Type B pancreatic cell (in vitro differentiated cells): ENCODE measurements around the gene C16orf86. TPM values are rescaled to one million over a fixed set of nuclear protein-coding genes. Genes with fewer than 3 reads are reported as not detected.

ENCODE experiments used
- DNase-seq: peaks from one replicate; pipeline ENCODE4 v3.0.0; 2021; ENCODE audit warnings: mixed read lengths; ENCODE audit not compliant: unreplicated experiment; ENCODE audit errors: extremely low spot score
- H3K27ac Mint-ChIP-seq: 2 replicates; pipeline ENCODE4 v1.8.0; 2021; ENCODE audit warnings: mild to moderate bottlenecking, mixed read lengths
- H3K27me3 Mint-ChIP-seq: 2 replicates; pipeline ENCODE4 v1.8.0; 2021; ENCODE audit warnings: mixed read lengths
- H3K36me3 Mint-ChIP-seq: 2 replicates; pipeline ENCODE4 v1.8.0; 2021; ENCODE audit warnings: mixed read lengths
- H3K4me1 Mint-ChIP-seq: one replicate; pipeline ENCODE4 v1.8.0; 2021; ENCODE audit warnings: mixed read lengths; ENCODE audit not compliant: unreplicated experiment
- H3K4me3 Mint-ChIP-seq: 2 replicates; pipeline ENCODE4 v1.8.0; 2021; ENCODE audit warnings: mild to moderate bottlenecking, mixed read lengths
- H3K9me3 Mint-ChIP-seq: 2 replicates; pipeline ENCODE4 v1.8.0; 2021; ENCODE audit warnings: mixed read lengths
- CTCF ChIP-seq: fragments of 200-600 bp; sonication (generic); conservative IDR thresholded peaks from 2 replicates; pipeline ENCODE4 v1.5.0; 2021; ENCODE audit warnings: antibody characterized with exemption, mild to moderate bottlenecking
- total RNA-seq: library from RNA; stranded (reverse); gene quantifications from 2 replicates; pipeline ENCODE4 v1.2.1, GENCODE V29; 2021; ENCODE audit warnings: low replicate concordance

Gene C16orf86
- total RNA-seq, 1 donor from 2014 or later, result 2.8 TPM

GRCh38 chr16:67672306-67672705, 5.7 kb downstream of the C16orf86 start:
- H3K4me1 Mint-ChIP-seq, result peaks cover 22% of the 10 kb centered on the region
- TF ChIP-seq CTCF, result no peak
- H3K27me3 Mint-ChIP-seq, result no peaks in the 10 kb centered on the region
- H3K27ac Mint-ChIP-seq, result peak overlapping the region; percentile 21
- H3K9me3 Mint-ChIP-seq, result no peaks in the 10 kb centered on the region
- H3K36me3 Mint-ChIP-seq, result no peaks in the 10 kb centered on the region
- DNase-seq, result no peak
- no peak overlapping the region for H3K4me3 Mint-ChIP-seq

- no peak for DNase-seq
- H3K27me3 Mint-ChIP-seq, result no peaks in the 10 kb centered on the region
- no peak overlapping the region for H3K4me3 Mint-ChIP-seq
- peak overlapping the region; percentile 21 for H3K27ac Mint-ChIP-seq
- peaks cover 22% of the 10 kb centered on the region for H3K4me1 Mint-ChIP-seq
- no peaks in the 10 kb centered on the region for H3K9me3 Mint-ChIP-seq
- no peaks in the 10 kb centered on the region for H3K36me3 Mint-ChIP-seq
- TF ChIP-seq CTCF, result peak; percentile 75
Measured at GRCh38 chr16:67672739-67673662, 6.4 kb downstream of the C16orf86 start.

GRCh38 chr16:67673712-67674580, 7.3 kb downstream of the C16orf86 start:
- no peak overlapping the region for H3K4me3 Mint-ChIP-seq
- H3K9me3 Mint-ChIP-seq, result no peaks in the 10 kb centered on the region
- no peaks in the 10 kb centered on the region for H3K36me3 Mint-ChIP-seq
- DNase-seq, result no peak
- TF ChIP-seq CTCF, result no peak
- H3K27ac Mint-ChIP-seq, result peak overlapping the region; percentile 21
- no peaks in the 10 kb centered on the region for H3K27me3 Mint-ChIP-seq
- H3K4me1 Mint-ChIP-seq, result peaks cover 22% of the 10 kb centered on the region

- no peak overlapping the region for H3K27ac Mint-ChIP-seq
- peaks cover 22% of the 10 kb centered on the region for H3K4me1 Mint-ChIP-seq
- TF ChIP-seq CTCF, result no peak
- H3K4me3 Mint-ChIP-seq, result no peak overlapping the region
- H3K36me3 Mint-ChIP-seq, result no peaks in the 10 kb centered on the region
- no peak for DNase-seq
- no peaks in the 10 kb centered on the region for H3K27me3 Mint-ChIP-seq
- H3K9me3 Mint-ChIP-seq, result no peaks in the 10 kb centered on the region
Measured at GRCh38 chr16:67674851-67675578, 8.4 kb downstream of the C16orf86 start.

GRCh38 chr16:67675579-67675935, 8.9 kb downstream of the C16orf86 start:
- H3K4me1 Mint-ChIP-seq, result peaks cover 22% of the 10 kb centered on the region
- H3K4me3 Mint-ChIP-seq, result no peak overlapping the region
- H3K9me3 Mint-ChIP-seq, result no peaks in the 10 kb centered on the region
- no peak for DNase-seq
- no peak overlapping the region for H3K27ac Mint-ChIP-seq
- no peak for TF ChIP-seq CTCF
- no peaks in the 10 kb centered on the region for H3K27me3 Mint-ChIP-seq
- no peaks in the 10 kb centered on the region for H3K36me3 Mint-ChIP-seq
